Upper lobe of left lung (tissue), 6 donors: ENCODE data around the gene NUDT8. TPM values are rescaled to one million over a fixed set of nuclear protein-coding genes. Genes with fewer than 3 reads are reported as not detected.
A peak's percentile ranks its signal among the peaks of the same experiment; 100 is the strongest.

Source experiments
- ATAC-seq, 2 donors: fragments of 200-7000 bp; cut with Tn5 transposase; one replicate each; pipeline ENCODE4 v1.9.1; 2022; ENCODE audit warnings: mild to moderate bottlenecking in 2 of 2, moderate library complexity in 2 of 2; ENCODE audit not compliant: low FRiP score in 2 of 2
- DNase-seq, 2 donors: peaks; one replicate each; pipeline ENCODE4 v3.0.0-alpha.2; 2019 to 2020
- H3K27ac ChIP-seq, 4 donors: fragments of 200-600 bp; sonication (generic); one replicate each; pipeline ENCODE4 v1.5.1; 2016 to 2019
- H3K27me3 ChIP-seq, 4 donors: fragments of 200-600 bp; sonication (generic); one replicate each; pipeline ENCODE4 v1.5.1; 2017 to 2019
- H3K36me3 ChIP-seq, 4 donors: fragments of 200-600 bp; sonication (generic); one replicate each; pipeline ENCODE4 v1.5.1; 2016 to 2019
- H3K4me1 ChIP-seq, 4 donors: fragments of 200-600 bp; sonication (generic); one replicate each; pipeline ENCODE4 v1.5.1; 2018 to 2019
- H3K4me3 ChIP-seq, 4 donors: fragments of 200-600 bp; sonication (generic); one replicate each; pipeline ENCODE4 v1.5.1; 2017 to 2019; ENCODE audit warnings: mild to moderate bottlenecking in 2 of 4, moderate library complexity in 1 of 4
- H3K9me3 ChIP-seq, 4 donors: fragments of 200-600 bp; sonication (generic); one replicate each; pipeline ENCODE4 v1.5.1; 2018 to 2019
- CTCF ChIP-seq, 6 experiments: fragments of 450-650 bp in 4 of 6; fragments of 200-600 bp in 2 of 6; sonication (generic) in 2 of 6; IDR thresholded peaks; one replicate each; pipeline ENCODE4 v1.5.1; 2016 to 2019; ENCODE audit warnings: antibody characterized with exemption in 6 of 6
- EP300 ChIP-seq, 4 donors: sonication (generic); formaldehyde crosslinking; IDR thresholded peaks; one replicate each; pipeline ENCODE4 v1.5.1; 2017; ENCODE audit warnings: antibody characterized with exemption in 4 of 4, control low read depth in 2 of 4
- POLR2A ChIP-seq, 4 donors: fragments of 450-650 bp; IDR thresholded peaks; one replicate each; pipeline ENCODE4 v1.5.1; 2016 to 2017; ENCODE audit warnings: antibody characterized with exemption in 4 of 4, mild to moderate bottlenecking in 2 of 4
- POLR2AphosphoS5 ChIP-seq, 2 donors: sonication (generic); formaldehyde crosslinking; IDR thresholded peaks; one replicate each; pipeline ENCODE4 v1.5.1; 2017; ENCODE audit warnings: antibody characterized with exemption in 2 of 2
- WGBS, 2 donors: methylation state at CpG; one replicate each; pipeline ENCODE4 v1.1.5; 2017 to 2018; 5-methylcytosine and 5-hydroxymethylcytosine counted together
- total RNA-seq, 6 donors: library from RNA; depleted of rRNA in 4 of 6; stranded (reverse); fragments of >200 nt in 4 of 6; gene quantifications; one replicate each; pipeline versions ENCODE4 v1.1.0 to v1.2.1, GENCODE V29; 2016 to 2021
- donor health status: DM: no; HTN: no; CAD: no; lungs with moderate emphysema.
- donor health status: DM: no; HTN: yes; CAD: no; lungs with severe emphysema.

NUDT8 gene
- total RNA-seq, 6 donors from 2014 or later: 4.3 to 17.8 (median 13.9) TPM; not detected in 1

- H3K4me3 ChIP-seq: no peak overlapping the region
- no peaks in the 10 kb centered on the region for H3K27me3 ChIP-seq
- no peaks in the 10 kb centered on the region for H3K4me1 ChIP-seq
- no peaks in the 10 kb centered on the region for H3K9me3 ChIP-seq
- WGBS, 2 donors: 85 to 90% methylated on average over 13 to 31 of the region's 33 CpGs
- no peaks in the 10 kb centered on the region for H3K36me3 ChIP-seq
- DNase-seq (peak in 1 of 2 donors; percentile 71), ATAC-seq (no peak)
- H3K27ac ChIP-seq: no peak overlapping the region
- TF ChIP-seq POLR2AphosphoS5 (IDR thresholded peaks at IDR 0.05) (no peak), POLR2A (IDR thresholded peaks at IDR 0.05) (no peak), EP300 (IDR thresholded peaks at IDR 0.05) (no peak), CTCF (IDR thresholded peaks at IDR 0.05) (no peak)
Measured at GRCh38 chr11:67664696-67665540, 35.2 kb upstream of the NUDT8 start.

- Histone ChIP-seq H3K9me3 (no peaks in the 10 kb centered on the region), H3K4me3 (no peak overlapping the region), H3K27ac (no peak overlapping the region), H3K36me3 (no peaks in the 10 kb centered on the region), H3K27me3 (no peaks in the 10 kb centered on the region), H3K4me1 (no peaks in the 10 kb centered on the region)
- DNase-seq (peak in 1 of 2 donors; percentile 61), ATAC-seq (no peak)
- TF ChIP-seq EP300 (IDR thresholded peaks at IDR 0.05): no peak
- TF ChIP-seq POLR2A (IDR thresholded peaks at IDR 0.05): no peak
- TF ChIP-seq CTCF (IDR thresholded peaks at IDR 0.05): no peak
- no peak for TF ChIP-seq POLR2AphosphoS5 (IDR thresholded peaks at IDR 0.05)
- 87% methylated on average over 16 of the region's 16 CpGs; no CpG with 5 or more reads in 1 of the 2 donors for WGBS, 2 donors
Measured at GRCh38 chr11:67664213-67664585, 34.5 kb upstream of the NUDT8 start.

- H3K4me1 ChIP-seq: no peaks in the 10 kb centered on the region
- no peaks in the 10 kb centered on the region for H3K9me3 ChIP-seq
- ATAC-seq (no peak), DNase-seq (no peak)
- no peak overlapping the region for H3K27ac ChIP-seq
- 91% methylated on average over 22 of the region's 22 CpGs; no CpG with 5 or more reads in 1 of the 2 donors for WGBS, 2 donors
- no peaks in the 10 kb centered on the region for H3K27me3 ChIP-seq
- no peak overlapping the region for H3K4me3 ChIP-seq
- TF ChIP-seq CTCF (IDR thresholded peaks at IDR 0.05): no peak
- no peak for TF ChIP-seq EP300 (IDR thresholded peaks at IDR 0.05)
- H3K36me3 ChIP-seq: no peaks in the 10 kb centered on the region
Measured at GRCh38 chr11:67663532-67664212, 33.9 kb upstream of the NUDT8 start.

GRCh38 chr11:67662835-67663531, 33.2 kb upstream of the NUDT8 start:
- no peaks in the 10 kb centered on the region for H3K9me3 ChIP-seq
- H3K27ac ChIP-seq: no peak overlapping the region
- ATAC-seq (peak in 1 of 2 donors; percentile 11), DNase-seq (peak in 1 of 2 donors; percentile 70)
- 82 to 95% methylated on average over 13 to 18 of the region's 19 CpGs for WGBS, 2 donors
- no peaks in the 10 kb centered on the region for H3K27me3 ChIP-seq
- no peaks in the 10 kb centered on the region for H3K4me1 ChIP-seq
- H3K4me3 ChIP-seq: no peak overlapping the region
- TF ChIP-seq POLR2AphosphoS5 (IDR thresholded peaks at IDR 0.05) (no peak), CTCF (IDR thresholded peaks at IDR 0.05) (no peak), POLR2A (IDR thresholded peaks at IDR 0.05) (no peak), EP300 (IDR thresholded peaks at IDR 0.05) (no peak)
- no peaks in the 10 kb centered on the region for H3K36me3 ChIP-seq
